ENCODE results near the gene DNMT1.
"Not testable (repeated sequence)": the region's sequence is repeated elsewhere in the genome, so short reads cannot be mapped to it uniquely, and the experiment has no call there.

GRCh38 chr19:10200101-10200500 is 5.3 kb upstream of the DNMT1 start:
- TF ChIP-seq CTCF, POLR2A (IDR thresholded peaks at IDR 0.05): not testable (repeated sequence)

Data from esophagus squamous epithelium (tissue), 4 donors.